ENCODE measurements around the gene PIGV.

- TF ChIP-seq CTCF (IDR thresholded peaks at IDR 0.05) (no peak), POLR2A (IDR thresholded peaks at IDR 0.05; ENCODE audit: low read depth) (no peak), POLR2AphosphoS5 (IDR thresholded peaks at IDR 0.05) (no peak)
Measured at GRCh38 chr1:26832249-26832960, 44.7 kb downstream of the PIGV start.

Data from esophagus muscularis mucosa (tissue), 3 donors.